Activated CD4-positive, alpha-beta memory T cell treated with anti-CD3 and anti-CD28 coated beads for 36 hours (primary cell): ENCODE results near the gene PPARD. TPM values are rescaled to one million over a fixed set of nuclear protein-coding genes. Genes with fewer than 3 reads are reported as not detected.

ENCODE experiments used
- CTCF ChIA-PET: fragments of 350-600 bp; sonication (Branson Sonifier 250); formaldehyde crosslinking; loops from one replicate; lab custom pipeline; 2021; ENCODE audit warnings: antibody characterized with exemption, inconsistent platforms; lab: Charles Lee
- POLR2A ChIA-PET: fragments of 350-600 bp; sonication (Branson Sonifier 250); formaldehyde crosslinking; loops from one replicate; lab custom pipeline; 2021; ENCODE audit warnings: antibody characterized with exemption; lab: Charles Lee
- DNase-seq: peaks from one replicate; pipeline ENCODE4 v3.0.0-alpha.2; 2020
- H3K27ac Mint-ChIP-seq: one replicate; pipeline ENCODE4 v1.8.0; 2021; ENCODE audit warnings: mixed read lengths
- H3K27me3 Mint-ChIP-seq: one replicate; pipeline ENCODE4 v1.8.0; 2021; ENCODE audit warnings: mixed read lengths
- H3K36me3 Mint-ChIP-seq: one replicate; pipeline ENCODE4 v1.8.0; 2021; ENCODE audit warnings: mixed read lengths
- H3K4me1 Mint-ChIP-seq: one replicate; pipeline ENCODE4 v1.8.0; 2021; ENCODE audit warnings: low read depth, mixed read lengths
- H3K4me3 Mint-ChIP-seq: one replicate; pipeline ENCODE4 v1.8.0; 2021; ENCODE audit warnings: mild to moderate bottlenecking, mixed read lengths
- H3K9me3 Mint-ChIP-seq: one replicate; pipeline ENCODE4 v1.8.0; 2021; ENCODE audit warnings: mixed read lengths
- intact Hi-C: fragments of 100-400 bp; cut with micrococcal nuclease; formaldehyde crosslinking; loops from one replicate; pipeline ENCODE4 v1.15.1; 2023
- microRNA-seq: library from miRNA; unstranded; fragments of <30 nt; microRNA quantifications from one replicate; pipeline ENCODE4 v1.2.0, GENCODE V29; 2022; ENCODE audit warnings: borderline number of aligned reads, borderline microRNAs expressed, borderline replicate concordance
- total RNA-seq, 2 experiments: library from RNA; stranded (reverse); gene quantifications; one replicate each; pipeline ENCODE4 v1.2.3, GENCODE V29; 2021

The PPARD gene
- total RNA-seq, 2 experiments from 2014 or later = 19.9 to 20.9 TPM

- Mint-ChIP-seq H3K36me3 (peaks cover 28% of the 10 kb centered on the region), H3K27ac (peak overlapping the region; percentile 23), H3K27me3 (no peaks in the 10 kb centered on the region), H3K4me1 (peaks cover 24% of the 10 kb centered on the region), H3K9me3 (no peaks in the 10 kb centered on the region), H3K4me3 (no peak overlapping the region)
- DNase-seq = no peak
- POLR2A ChIA-PET = interaction anchor here (0.7 to 2.1 kb wide), 2 partner anchors 22 to 103 kb away, joined by 3 to 11 read pairs; partner anchors contain the start of gene TEAD3
- CTCF ChIA-PET = no interaction called here
- intact Hi-C loops = no loop called here
Measured at GRCh38 chr6:35474942-35475570, 132.7 kb downstream of the PPARD start.

DNA sequence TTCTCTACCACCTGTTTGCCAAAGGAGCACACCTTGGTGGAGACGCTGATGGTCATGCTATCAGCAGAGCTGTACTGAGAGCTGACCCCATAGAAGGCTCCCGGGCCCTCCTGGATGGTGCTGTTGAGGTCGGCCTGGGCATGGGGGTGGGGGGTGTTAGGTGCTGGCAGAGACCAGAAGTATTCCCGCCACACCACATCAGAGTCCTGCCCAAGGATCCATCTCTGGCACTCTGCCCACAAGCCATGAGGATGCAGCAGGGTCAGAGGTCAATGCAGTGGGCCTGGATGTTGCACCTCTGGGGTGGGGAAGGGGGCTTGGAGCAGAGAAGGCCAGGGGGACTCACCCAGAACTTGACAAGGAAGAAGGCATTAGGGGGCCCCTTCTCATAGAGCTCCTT lies 133.2 kb downstream of the PPARD start:
- POLR2A ChIA-PET = no interaction called here

GRCh38 chr6:35476004-35476403 lies 133.6 kb downstream of the PPARD start:
- peaks cover 18% of the 10 kb centered on the region for H3K36me3 Mint-ChIP-seq
- no peak overlapping the region for H3K27ac Mint-ChIP-seq
- no peak overlapping the region for H3K4me3 Mint-ChIP-seq
- H3K27me3 Mint-ChIP-seq = no peaks in the 10 kb centered on the region
- ChIA-PET POLR2A (interaction anchor here (1.3 kb wide), 1 partner anchor 8 kb away, joined by 3 read pairs; no protein-coding TSS in a partner anchor), CTCF (no interaction called here)
- DNase-seq = no peak
- H3K4me1 Mint-ChIP-seq = peaks cover 15% of the 10 kb centered on the region
- intact Hi-C loops = no loop called here
- no peaks in the 10 kb centered on the region for H3K9me3 Mint-ChIP-seq

More for the DNA sequence above, 133.2 kb downstream of the PPARD start:
- intact Hi-C loops = no loop called here
- Mint-ChIP-seq H3K4me1 (peaks cover 19% of the 10 kb centered on the region), H3K36me3 (peaks cover 23% of the 10 kb centered on the region), H3K9me3 (no peaks in the 10 kb centered on the region), H3K27me3 (no peaks in the 10 kb centered on the region), H3K4me3 (no peak overlapping the region), H3K27ac (no peak overlapping the region)
- CTCF ChIA-PET = no interaction called here
- DNase-seq = no peak

DNA sequence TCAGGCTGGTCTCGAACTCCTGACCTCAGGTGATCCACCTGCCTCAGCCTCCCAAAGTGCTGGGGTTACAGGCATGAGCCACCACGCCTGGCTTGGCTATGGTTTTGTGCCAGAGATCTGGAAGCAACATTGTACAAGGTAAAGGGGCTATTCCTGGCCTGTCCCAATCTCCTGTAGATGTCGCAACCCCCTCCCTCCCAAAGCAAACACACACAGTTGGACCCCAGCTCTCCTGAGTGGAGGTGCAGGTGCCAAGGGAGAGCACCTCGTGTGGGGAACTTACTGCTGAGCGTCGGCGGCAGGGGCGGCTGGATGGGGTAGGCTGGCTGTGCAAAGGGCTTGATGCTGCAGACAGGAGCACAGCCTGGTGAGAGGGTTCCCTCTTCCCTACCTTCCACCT lies 134.7 kb downstream of the PPARD start:
- no peak for DNase-seq
- Mint-ChIP-seq H3K36me3 (peaks cover 9% of the 10 kb centered on the region), H3K9me3 (no peaks in the 10 kb centered on the region), H3K4me3 (no peak overlapping the region), H3K27me3 (no peaks in the 10 kb centered on the region), H3K27ac (no peak overlapping the region), H3K4me1 (peaks cover 5% of the 10 kb centered on the region)
- CTCF ChIA-PET = no interaction called here
- POLR2A ChIA-PET = interaction anchor here (1.3 kb wide), 1 partner anchor 9 kb away, joined by 3 read pairs; no protein-coding TSS in a partner anchor
- intact Hi-C loops = no loop called here

Small RNA genes within 50 kb of the gene (microRNA-seq; reads per million reads assigned to microRNA genes)
- 4.7 reads per million, percentile 12 among the genes with 10 or more reads in this experiment for gene MIR7111

Other genes starting within 250 kb of the PPARD start
- not detected for gene TCP11, start 201.2 kb upstream of the PPARD start, total RNA-seq
- gene SCUBE3, start 128.6 kb upstream of the PPARD start, total RNA-seq = under 1 TPM in 1 of 2 experiments, not detected in 1; 0.02 TPM
- 10 to 100 TPM; 35.2 to 38.5 TPM for gene ZNF76, start 82.8 kb upstream of the PPARD start, total RNA-seq
- 100 to 1,000 TPM; 103 TPM for gene DEF6, start 44.7 kb upstream of the PPARD start, total RNA-seq
- gene FANCE, start 109.8 kb downstream of the PPARD start, total RNA-seq = 10 to 100 TPM; 18.9 to 19.2 TPM
- gene RPL10A, start 125.8 kb downstream of the PPARD start, total RNA-seq = 1,000 to 10,000 TPM; 2,144 to 2,205 TPM
- gene TEAD3, start 154.5 kb downstream of the PPARD start, total RNA-seq = 1 to 10 TPM; 1.8 to 2.2 TPM
- gene TULP1, start 170.3 kb downstream of the PPARD start, total RNA-seq = not detected